GM21515 (cell line): Measurements from ENCODE around the gene CLCN3.
"Not testable (repeated sequence)": the region's sequence is repeated elsewhere in the genome, so short reads cannot be mapped to it uniquely, and the experiment has no call there.

Source experiments
- ATAC-seq: cut with Tn5 transposase; IDR thresholded peaks from one replicate; pipeline ENCODE4 v1.9.1; 2021; ENCODE audit not compliant: unreplicated experiment

The CLCN3 gene

DNA sequence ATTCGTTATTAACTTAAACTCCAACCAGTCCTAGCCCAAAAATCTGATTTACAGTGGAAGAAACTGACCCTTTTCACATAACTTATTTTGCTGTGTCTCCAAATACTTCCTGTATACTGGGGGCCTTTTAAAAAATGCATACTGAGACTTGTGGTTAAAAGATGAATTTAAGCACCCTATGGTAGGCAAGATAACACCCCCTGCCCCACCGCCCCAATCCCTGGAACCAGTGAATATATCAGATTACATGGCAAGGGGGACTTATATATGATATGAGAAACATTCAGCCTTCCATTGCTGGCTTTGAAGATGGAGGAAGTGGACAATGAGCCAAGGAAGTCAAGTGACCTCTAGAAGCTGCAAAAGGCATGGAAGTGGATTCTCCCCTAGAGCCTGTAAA lies 3.1 kb upstream of the CLCN3 start:
- ATAC-seq = no peak

DNA sequence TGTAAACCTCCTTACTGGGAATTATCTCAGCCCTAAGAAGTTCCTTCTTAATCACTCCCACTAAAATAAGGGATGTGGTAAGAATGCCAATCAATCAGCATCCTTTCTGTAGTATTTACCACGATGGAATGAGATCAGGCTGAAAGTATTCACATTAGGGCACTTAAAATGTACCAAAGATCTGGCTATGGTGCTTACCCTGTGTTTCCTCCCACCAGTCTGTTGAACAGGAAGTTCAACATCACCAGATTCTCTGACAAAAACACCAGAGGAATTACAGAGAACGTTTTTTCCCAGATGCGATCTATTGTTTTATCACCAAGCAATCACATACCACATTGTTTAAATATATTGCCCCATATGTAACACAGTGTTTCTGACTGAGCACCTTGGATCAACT lies 2.1 kb upstream of the CLCN3 start:
- ATAC-seq = no peak

DNA sequence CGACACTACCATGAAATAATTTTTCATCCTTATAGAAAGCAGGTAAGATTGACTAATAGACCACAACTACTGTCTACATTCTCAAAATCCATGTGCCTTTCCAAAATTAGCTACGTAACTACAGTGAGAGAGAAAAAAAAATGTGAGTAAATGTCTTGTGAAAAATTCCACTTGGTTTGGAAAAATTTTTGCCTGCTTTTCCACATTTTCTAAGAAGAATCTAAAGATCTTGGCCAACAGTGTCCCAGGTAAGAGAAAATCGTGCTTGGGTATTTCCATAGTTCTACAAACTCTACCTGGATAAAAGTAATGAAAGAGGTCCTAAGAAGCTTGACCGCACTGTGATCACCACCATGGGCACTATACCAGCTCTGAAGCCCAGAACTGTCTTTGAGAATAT lies 1.4 kb upstream of the CLCN3 start:
- no peak for ATAC-seq

DNA sequence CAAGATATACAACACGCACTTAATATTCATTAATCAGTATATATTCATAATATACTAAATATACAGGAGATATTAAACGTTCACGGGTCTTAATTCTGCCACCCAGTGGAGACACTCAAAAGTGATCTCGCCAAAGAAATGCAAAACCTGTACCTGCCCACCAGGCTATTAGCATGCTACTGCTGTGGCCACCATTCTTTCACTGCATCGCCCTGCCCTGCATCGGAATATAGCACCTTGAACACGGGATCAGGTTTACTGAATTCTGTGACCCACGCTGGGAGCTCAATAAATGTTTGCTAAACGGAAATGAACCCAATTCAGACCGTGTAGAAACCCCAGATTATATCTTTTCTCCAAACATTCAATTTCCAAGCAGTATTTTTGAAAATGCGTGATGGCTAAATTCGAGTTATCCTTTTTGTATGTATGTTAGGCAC lies 840 bp upstream of the CLCN3 start:
- ATAC-seq = peak; percentile 46

DNA sequence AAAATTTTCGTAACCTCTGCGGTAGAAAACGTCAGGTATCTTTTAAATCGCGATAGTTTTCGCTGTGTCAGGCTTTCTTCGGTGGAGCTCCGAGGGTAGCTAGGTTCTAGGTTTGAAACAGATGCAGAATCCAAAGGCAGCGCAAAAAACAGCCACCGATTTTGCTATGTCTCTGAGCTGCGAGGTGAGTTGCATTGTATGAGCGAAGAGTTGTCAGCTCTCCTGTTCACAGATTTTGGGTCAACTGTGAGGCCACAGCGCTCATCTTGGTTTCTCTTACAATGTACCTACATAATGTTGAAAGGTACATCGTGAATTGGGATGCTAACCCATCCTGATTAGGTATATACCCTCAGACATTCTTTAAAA lies 486 bp downstream of the CLCN3 start:
- ATAC-seq = no peak

DNA sequence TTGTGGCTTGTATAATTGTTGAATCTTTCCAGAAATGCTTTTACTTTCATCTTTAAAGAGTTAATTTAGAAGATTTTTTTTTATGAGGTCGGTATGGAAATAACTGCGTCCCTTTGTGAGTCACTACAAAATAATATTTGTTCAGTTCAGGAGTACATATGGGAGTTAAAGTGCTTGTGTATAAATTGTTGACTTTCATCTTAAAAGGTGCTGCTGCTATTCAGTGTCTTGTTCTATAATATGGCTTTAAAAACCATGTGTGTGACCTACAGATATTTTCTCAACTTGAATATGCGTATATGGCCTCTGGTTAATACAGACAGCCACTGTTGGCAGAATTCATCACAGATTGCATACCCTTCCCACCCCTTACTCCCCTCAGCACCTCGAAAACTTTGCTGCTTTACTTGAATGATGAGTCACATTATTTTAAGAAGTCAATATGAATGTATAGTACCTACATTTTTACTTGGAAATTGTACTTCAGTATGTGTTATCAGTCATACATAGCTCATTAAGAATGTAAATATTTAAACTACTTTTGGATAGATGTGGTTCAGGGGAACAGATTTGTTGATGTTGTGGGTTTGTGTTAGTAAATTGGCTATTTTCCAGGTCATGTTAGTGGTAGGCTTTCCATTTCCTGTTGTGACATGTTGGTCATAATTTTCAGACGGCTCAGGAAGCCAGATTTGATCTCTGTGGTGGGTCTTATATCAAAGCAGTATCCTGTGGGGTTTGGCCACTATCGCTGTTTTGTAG lies 1.5 kb downstream of the CLCN3 start:
- peak; percentile 13 for ATAC-seq

DNA sequence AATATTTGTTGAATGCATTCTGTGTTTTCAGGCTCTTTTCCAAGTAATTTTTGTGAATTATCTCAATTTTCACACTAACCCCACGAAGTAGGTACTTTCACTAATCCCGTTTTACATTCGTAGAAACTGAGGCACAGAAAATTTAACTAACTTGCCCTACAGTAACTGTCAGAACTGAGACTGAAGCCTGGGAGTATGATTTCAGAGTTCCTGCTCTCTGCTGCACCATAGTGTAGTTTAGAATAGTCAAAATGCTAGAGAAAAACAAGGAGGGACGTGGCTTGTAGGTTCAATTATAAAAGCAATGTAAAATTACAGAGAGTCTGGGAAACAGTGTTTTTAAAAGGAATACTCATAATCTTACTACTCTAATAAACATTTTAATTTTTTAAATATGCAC lies 2.2 kb downstream of the CLCN3 start:
- no peak for ATAC-seq

DNA sequence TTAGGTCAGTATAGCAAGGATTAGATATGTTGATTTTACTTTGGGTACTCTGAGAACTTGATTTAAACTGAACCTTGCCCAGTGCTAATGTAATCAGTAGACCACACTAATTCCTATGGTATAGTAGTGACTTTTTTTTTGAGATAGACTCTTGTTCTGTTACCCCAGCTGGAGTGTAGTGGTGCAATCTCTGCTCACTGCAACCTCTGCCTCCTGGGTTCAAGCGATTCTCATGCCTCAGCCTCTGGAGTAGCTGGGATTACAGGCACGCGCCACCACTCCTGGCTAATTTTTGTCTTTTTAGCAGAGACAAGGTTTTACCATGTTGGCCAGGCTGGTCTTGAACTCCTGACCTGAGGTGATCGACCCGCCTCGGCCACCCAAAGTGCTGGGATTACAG lies 3.6 kb downstream of the CLCN3 start:
- not testable (repeated sequence) for ATAC-seq

DNA sequence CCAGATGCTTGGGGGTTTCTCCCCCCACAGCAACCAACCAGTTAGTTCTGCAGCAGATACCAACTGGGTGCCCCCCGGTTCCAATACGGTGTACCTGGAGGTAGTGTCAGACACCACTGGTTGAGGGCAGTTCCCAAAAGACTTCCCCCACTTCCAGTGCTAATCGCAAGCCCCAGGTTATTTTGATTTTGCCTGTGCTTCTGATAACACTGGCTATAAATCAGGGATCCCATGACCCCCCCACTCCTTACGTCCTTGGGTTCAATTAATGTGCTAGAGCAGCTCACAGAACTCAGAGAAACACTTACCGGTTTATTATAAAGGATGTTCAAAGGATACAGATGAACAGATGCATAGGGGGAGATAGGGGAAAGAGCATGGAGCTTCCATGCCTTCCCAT lies 5.5 kb downstream of the CLCN3 start:
- ATAC-seq = no peak

DNA sequence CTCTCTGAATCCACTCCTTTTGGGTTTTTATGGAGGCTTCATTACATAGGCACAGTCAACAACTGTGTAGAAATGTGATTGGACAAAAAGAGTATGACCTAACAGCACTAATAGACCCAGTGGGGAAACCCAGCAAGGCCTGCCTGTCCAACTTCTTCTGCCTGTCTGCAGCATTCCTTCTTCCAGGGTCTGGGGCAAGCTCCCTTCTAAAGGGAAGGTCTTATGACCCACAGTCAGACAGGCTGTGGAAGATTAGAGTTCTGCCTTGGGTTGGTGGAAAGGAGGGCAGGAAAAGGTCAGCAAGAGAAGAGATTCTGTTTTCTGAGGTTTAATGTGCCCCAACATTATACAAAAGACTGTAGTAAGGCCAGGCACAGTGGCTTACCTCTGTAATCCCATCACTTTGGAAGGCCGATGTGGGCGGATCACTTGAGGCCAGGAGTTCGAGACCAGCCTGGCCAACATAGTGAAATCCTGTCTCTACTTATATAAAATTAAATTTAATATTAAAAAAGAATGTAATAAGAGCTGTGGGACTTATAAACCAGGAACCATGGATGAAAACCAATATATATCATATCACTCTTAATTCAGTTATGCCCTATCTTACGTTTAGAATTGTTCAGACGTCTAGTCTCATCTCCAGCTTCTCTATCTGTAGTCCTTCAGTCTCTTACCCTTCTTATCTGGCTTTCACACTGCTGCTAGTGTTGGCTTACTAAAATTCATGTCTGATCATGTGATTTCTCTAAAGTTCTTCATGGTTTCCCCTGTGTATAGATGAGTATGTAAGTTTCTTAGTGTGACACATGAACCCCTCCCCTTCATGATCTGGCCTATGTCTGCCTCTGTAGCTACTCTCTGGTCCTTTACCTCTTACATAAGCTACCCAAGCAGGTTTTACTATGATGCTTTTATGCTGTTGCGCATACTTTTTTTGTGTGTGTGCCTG lies 6.2 kb downstream of the CLCN3 start:
- ATAC-seq = no peak

DNA sequence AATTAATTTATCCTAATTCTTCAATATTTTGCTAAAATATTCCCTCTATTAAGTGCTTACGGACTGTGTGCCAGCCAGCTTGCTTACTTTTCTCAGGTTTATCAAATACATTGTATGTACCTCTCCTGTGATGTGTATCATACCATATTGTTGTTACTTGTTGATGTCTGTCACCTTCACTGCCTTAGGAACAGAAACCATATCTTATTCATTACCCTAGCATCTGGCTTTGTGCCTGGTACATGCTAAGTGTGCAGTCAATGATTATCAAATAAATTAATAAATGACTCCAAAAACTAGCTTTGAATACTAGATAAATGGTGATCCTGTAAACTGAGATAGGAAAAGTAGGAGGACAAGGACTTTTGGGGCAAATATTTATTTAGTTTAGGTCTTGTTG lies 6.9 kb downstream of the CLCN3 start:
- no peak for ATAC-seq

DNA sequence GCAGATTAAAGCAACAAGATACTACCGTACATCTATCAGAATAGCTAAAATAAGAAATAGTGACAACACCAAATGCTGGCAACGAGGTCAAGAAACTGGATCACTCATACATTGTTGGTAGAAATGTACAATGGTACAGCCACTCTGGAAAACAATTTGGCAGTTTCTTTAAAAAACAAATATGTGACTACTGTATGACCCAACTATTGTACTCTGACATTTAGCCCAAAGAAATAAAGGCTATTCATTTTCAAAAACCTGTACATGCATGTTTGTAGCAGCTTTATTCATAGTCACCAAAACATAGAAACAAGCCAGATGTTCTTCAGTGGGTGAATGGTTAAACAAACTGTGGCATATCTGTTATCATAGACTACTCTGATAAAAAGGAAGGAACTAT lies 8.2 kb downstream of the CLCN3 start:
- no peak for ATAC-seq

DNA sequence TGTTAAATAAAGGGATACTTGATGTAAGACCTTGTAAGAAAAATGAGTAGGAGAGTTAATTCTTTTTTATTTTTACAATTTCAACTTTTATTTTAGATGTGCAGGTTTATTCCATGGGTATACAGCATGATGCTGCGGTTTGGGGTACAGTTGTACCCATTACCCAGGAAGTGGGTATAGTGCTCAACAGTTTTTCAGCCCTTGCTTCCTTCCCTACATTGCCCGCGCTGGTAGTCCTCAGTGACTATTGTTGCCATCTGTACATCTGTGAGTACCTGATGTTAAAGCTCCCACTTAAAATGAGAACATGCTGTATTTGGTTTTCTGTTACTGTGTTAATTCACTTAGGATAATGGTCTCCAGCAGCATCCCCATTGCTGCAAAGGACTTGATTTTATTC lies 9.7 kb downstream of the CLCN3 start:
- no peak for ATAC-seq

DNA sequence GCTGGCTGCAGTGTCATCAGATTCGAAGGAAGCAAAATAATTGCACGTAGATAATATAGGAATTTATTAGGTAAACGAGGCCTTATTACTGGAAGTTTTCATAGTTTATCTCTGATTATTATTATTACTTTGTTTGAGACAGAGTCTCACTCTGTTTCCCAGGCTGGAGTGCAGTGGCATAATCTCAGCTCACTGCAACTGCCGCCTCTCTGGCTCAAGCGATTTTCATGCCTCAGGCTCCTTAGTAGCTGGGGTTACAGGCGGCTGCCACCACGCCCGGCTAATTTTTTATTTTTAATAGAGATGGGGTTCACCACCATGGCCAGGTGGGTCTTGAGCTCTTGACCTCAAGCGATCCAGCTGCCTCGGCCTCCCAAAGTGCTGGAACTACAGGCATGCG lies 12.5 kb downstream of the CLCN3 start:
- ATAC-seq = no peak

DNA sequence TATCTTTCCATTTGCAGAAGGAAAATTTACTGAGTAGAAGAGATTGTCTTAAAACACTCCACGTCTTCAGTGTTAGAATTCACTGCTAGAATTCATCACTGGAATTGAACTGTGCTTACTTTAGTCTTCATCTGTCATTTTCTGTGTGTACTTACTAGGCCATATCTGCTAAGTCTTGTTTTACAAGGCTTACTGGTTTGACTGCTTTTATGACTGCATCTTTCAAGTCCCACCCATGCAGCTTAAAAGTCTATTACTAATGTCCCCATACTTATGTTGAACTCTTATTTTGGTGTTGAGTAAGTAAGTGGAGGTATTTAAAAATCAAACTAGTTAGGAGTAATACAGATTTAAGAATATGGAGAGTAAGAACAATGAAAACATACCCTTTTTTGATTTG lies 14.6 kb downstream of the CLCN3 start:
- ATAC-seq = no peak

DNA sequence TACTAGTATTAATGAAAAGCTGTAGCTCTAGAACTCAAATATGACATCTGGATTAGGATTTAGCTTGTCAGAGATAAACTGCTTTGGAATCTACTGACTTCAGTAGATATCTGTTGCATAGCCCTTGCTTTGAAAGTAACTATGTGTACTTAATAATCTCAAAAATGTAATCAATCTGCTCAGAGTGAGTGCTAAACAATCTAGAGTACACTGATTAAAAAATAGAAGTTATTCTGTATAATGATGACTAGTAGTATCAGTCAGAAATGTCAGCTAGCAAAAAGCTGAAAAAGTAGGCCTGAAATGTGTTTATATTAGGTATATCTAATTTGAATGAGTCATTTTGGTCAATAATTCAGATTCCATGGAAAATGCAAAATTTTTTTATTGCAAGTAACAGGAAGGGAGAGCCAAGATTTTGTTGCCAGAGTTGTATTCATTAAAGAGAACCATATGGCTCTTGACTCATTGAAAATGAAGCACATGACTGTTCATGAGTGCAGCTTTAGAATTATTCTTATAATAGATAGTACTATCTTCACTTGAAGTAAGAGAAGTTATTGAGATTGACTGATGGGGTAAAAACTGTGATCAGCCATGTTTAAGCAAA lies 20.0 kb downstream of the CLCN3 start:
- no peak for ATAC-seq

DNA sequence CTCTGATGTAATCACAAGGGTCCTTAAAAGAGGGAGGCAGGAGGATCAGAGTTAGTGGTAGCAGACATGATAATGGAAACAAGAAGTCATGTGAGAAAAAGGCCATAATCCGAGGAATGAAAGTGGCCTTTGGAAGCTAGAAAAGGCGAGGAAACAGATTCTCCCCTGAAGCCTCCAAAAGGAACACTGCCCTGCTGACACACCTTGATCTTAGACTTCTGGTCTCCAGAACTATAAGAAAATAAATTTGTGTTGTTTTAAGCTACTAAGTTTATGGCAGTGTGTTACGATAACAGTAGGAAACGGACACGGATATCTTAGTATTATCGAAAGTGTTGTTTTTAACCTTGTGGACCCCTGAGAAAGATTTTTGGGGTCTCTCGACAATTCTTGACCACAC lies 24.4 kb downstream of the CLCN3 start:
- ATAC-seq = no peak

DNA sequence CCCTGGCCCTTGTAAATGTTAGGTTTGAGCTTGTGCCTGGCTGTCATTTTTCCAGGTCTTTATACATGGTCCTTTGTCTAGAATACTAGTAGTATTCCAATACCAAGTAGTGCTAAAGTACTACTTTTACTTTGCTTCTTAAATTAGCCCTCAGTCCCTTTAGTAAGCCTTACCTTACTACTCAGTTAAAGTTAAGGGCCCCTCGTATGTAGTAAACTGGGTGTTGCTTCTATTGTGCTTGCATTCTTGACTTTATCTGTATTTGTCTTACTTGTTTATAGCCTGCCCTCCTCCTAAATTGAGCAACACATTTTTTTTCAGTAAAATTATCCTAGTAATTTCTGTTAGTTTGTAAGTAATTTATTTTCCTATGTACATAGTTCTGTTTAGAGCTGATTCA lies 25.2 kb downstream of the CLCN3 start:
- ATAC-seq = no peak

DNA sequence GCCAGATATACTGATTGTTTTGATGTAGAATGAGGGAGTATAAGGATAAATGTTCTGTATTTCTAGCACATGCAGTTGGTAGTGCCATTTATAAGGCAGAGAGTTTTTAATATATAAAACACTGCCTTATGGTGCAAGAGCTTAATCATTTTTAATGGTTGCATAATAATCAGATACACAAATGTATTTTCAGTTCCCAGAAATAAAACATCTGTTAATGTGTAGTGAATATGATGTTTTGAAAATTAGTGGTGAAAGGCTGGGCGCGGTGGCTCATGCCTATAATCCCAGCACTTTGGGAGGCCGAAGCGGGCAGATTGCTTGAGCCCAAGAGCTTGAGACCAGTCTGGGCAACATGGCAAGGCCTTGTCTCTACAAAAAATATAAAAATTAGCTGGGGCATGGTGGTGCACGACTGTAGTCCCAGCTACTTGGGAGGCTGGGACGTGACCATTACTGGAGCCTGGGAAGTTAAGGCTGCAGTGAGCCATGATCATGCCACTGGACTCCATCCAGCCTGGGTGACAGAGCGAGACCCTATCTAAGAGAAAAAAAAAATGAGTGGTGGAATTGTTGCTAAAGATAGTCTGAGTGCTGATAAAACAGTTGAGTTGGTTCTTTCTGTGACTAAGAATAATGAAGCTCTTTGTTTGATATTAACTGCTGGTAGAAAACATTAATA lies 29.3 kb downstream of the CLCN3 start:
- ATAC-seq = no peak

DNA sequence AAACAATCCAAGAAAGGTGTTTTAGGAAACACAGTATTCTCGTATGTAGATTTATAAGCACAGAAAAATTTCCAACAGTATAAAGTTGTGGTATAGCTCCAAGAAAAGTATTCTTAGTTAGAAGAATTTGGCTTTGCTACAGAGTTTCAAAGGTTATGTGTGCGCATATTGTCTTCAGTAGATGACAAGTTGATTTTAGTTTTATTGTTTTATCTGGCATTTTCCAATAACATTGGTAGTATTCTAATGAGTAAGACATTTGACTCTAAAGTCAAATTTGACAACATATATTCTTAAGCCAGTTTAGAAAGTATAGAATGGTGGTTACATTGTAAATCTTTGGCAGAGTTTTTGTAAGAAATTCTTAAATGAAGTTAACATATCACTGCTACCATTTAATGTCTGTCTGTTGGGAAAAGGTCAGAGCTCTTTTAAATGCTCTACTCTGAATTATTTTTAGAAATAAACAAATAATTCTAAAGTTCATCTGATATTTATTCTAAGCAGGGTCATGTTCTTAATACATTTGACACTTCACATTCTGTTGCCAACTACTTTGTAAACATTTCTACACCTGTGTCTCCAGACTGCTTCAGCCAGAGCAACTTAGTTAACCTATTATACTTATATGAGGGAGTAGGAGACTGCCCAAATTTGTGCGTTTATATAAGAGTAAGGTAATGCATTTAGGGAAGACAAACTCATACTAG lies 30.0 kb downstream of the CLCN3 start:
- no peak for ATAC-seq

DNA sequence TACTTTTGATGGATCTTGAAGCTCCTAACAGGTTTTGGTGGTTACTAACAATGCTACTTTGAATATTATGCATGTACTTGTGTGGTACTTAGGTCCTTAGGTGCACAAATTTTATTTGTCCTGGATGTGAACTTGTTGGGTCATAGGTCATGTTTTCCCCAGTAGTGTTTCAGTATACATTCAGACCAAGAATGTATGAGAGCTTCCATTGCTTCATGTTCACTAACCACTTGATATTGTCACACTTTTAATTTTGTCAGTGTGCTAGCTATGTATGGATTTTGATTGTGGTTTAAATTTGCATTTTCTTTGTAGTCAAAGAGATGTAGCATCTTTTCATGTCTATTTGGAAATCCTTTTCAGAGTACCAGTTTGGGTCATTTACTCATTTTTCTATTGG lies 32.2 kb downstream of the CLCN3 start:
- ATAC-seq = no peak
